ENCODE results near the gene NBPF3. TPM values are rescaled to one million over a fixed set of nuclear protein-coding genes. Genes with fewer than 3 reads are reported as not detected.
"Not testable (repeated sequence)": the region's sequence is repeated elsewhere in the genome, so short reads cannot be mapped to it uniquely, and the experiment has no call there.

Gene NBPF3
- total and polyA plus RNA-seq, 2 donors from 2014 or later, result 5.5 to 12.0 TPM

DNA sequence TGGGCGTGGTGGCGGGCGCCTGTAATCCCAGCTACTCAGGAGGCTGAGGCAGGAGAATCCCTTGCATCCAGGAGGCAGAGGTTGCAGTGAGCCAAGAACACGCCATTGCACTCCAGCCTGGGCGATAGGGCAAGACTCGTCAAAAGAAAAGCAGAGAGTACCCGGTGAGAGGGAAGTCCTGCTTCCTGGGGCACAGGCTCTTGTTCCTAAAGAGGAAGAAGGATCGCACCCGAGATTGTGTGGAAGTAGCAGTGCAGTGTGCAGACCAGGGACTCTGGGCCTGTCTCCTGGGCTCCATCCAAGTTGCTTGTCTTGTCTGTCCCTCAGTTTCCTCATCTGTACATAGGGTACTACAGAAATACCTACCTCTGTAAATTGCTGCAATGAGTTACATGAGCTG is 29.6 kb downstream of the NBPF3 start:
- intact Hi-C loops (cut with DNase I), result no loop called here
- Histone ChIP-seq H3K4me3 (ENCODE audit: low read length in 3 of 3) (no peak overlapping the region), H3K9me3 (ENCODE audit: control insufficient read depth in 2 of 3, insufficient read depth in 1 of 3, low read length in 3 of 3) (no peaks in the 10 kb centered on the region), H3K9ac (ENCODE audit: low read length in 3 of 3) (no peak overlapping the region), H3K27ac (ENCODE audit: low read depth in 2 of 2, low read length in 2 of 2) (no peak overlapping the region), H3K27me3 (ENCODE audit: control insufficient read depth, insufficient read depth, low read length) (no peaks in the 10 kb centered on the region), H3K4me1 (ENCODE audit: control insufficient read depth in 2 of 3, insufficient read depth in 2 of 3, low read depth in 1 of 3, low read length in 3 of 3) (no peaks in the 10 kb centered on the region), H3K36me3 (ENCODE audit: control insufficient read depth in 2 of 3, insufficient read depth in 3 of 3, low read length in 3 of 3) (peaks cover 0 to 5% (median 4%) of the 10 kb centered on the region in 3 donors)
- TF ChIP-seq, protein P1, sequence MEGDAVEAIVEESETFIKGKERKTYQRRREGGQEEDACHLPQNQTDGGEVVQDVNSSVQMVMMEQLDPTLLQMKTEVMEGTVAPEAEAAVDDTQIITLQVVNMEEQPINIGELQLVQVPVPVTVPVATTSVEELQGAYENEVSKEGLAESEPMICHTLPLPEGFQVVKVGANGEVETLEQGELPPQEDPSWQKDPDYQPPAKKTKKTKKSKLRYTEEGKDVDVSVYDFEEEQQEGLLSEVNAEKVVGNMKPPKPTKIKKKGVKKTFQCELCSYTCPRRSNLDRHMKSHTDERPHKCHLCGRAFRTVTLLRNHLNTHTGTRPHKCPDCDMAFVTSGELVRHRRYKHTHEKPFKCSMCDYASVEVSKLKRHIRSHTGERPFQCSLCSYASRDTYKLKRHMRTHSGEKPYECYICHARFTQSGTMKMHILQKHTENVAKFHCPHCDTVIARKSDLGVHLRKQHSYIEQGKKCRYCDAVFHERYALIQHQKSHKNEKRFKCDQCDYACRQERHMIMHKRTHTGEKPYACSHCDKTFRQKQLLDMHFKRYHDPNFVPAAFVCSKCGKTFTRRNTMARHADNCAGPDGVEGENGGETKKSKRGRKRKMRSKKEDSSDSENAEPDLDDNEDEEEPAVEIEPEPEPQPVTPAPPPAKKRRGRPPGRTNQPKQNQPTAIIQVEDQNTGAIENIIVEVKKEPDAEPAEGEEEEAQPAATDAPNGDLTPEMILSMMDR (IDR thresholded peaks at IDR 0.05; ENCODE audit: borderline replicate concordance, extremely low read depth, insufficient read depth), result no peak
- DNase-seq, result no peak
- FAIRE-seq, result no peak

DNA sequence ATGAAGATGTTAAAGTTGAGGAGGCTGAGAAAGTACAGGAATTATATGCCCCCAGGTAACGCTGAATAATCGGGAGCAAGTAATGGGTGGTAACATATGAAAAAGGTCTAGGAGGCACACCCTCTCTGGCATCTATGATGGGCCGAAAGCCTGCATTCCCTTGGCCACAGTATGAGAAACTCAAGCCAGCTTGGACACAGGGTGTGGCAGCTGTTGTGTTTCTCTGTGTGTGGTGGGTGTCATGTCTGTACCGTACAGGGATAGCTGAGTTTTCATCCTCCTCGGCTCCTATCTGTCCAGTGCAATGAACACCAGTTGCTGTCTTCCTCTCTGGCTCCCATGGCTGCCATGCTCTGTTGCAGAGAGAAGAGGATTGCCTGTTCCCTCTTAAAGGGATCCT is 32.9 kb downstream of the NBPF3 start:
- Histone ChIP-seq H3K4me3 (ENCODE audit: low read length in 3 of 3) (no peak overlapping the region), H3K36me3 (ENCODE audit: control insufficient read depth in 2 of 3, insufficient read depth in 3 of 3, low read length in 3 of 3) (peaks cover 0 to 6% (median 5%) of the 10 kb centered on the region in 3 donors), H3K4me1 (ENCODE audit: control insufficient read depth in 2 of 3, insufficient read depth in 2 of 3, low read depth in 1 of 3, low read length in 3 of 3) (no peaks in the 10 kb centered on the region), H3K9me3 (ENCODE audit: control insufficient read depth in 2 of 3, insufficient read depth in 1 of 3, low read length in 3 of 3) (no peaks in the 10 kb centered on the region), H3K9ac (ENCODE audit: low read length in 3 of 3) (no peak overlapping the region), H3K27ac (ENCODE audit: low read depth in 2 of 2, low read length in 2 of 2) (no peak overlapping the region), H3K27me3 (ENCODE audit: control insufficient read depth, insufficient read depth, low read length) (no peaks in the 10 kb centered on the region)
- DNase-seq (no peak), FAIRE-seq (no peak)
- TF ChIP-seq, protein P1 (IDR thresholded peaks at IDR 0.05; ENCODE audit: borderline replicate concordance, extremely low read depth, insufficient read depth), result no peak
- intact Hi-C loops (cut with DNase I), result no loop called here

DNA sequence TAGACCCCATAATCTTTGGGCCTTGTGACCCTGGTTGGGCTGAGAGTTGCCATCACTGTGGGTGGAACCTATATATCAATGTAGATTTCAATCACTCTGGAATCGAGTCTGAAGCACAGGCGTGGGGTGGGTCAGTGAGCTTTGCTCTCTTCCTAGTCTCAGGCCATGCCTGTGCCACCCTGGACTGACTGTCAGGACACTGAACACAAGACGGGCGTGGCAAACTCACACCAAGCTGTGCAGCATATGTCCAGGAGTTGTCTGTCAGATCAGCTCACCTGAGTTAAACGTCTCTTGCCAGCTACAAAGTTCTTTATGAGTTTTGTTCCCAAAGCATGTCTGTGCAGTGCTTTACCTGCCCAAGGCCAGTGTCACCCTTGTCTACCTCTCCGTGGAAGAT is 38.4 kb downstream of the NBPF3 start:
- no peak for FAIRE-seq
- Histone ChIP-seq H3K4me1 (ENCODE audit: control insufficient read depth in 2 of 3, insufficient read depth in 2 of 3, low read depth in 1 of 3, low read length in 3 of 3) (no peaks in the 10 kb centered on the region), H3K4me3 (ENCODE audit: low read length in 3 of 3) (no peak overlapping the region), H3K36me3 (ENCODE audit: control insufficient read depth in 2 of 3, insufficient read depth in 3 of 3, low read length in 3 of 3) (peaks cover 0 to 17% (median 5%) of the 10 kb centered on the region in 3 donors), H3K9me3 (ENCODE audit: control insufficient read depth in 2 of 3, insufficient read depth in 1 of 3, low read length in 3 of 3) (no peaks in the 10 kb centered on the region), H3K27ac (ENCODE audit: low read depth in 2 of 2, low read length in 2 of 2) (no peak overlapping the region), H3K9ac (ENCODE audit: low read length in 3 of 3) (no peak overlapping the region), H3K27me3 (ENCODE audit: control insufficient read depth, insufficient read depth, low read length) (no peaks in the 10 kb centered on the region)
- TF ChIP-seq, protein P1 (IDR thresholded peaks at IDR 0.05; ENCODE audit: borderline replicate concordance, extremely low read depth, insufficient read depth), result no peak
- no peak for DNase-seq
- intact Hi-C loops (cut with DNase I), result no loop called here

DNA sequence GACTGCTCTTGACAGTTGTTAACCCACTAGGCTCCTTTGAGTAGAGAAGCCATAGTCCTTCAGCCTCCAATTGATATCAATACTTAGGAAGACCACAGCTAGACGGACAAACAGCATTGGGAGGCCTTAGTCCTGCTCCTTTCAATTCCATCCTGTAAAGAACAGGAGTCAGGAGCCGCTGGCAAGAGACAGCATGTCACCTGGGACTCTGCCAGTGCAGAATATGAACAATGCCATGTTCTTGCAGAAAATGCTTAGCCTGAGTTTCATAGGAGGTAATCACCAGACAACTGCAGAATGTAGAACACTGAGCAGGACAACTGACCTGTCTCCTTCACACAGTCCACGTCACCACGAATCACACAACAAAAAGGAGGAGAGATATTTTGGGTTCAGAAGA is 43.9 kb downstream of the NBPF3 start:
- not testable (repeated sequence) for FAIRE-seq; H3K9me3 ChIP-seq (ENCODE audit: control insufficient read depth in 2 of 3, insufficient read depth in 1 of 3, low read length in 3 of 3)

More for the DNA sequence above, 43.9 kb downstream of the NBPF3 start:
- intact Hi-C loops (cut with DNase I); H3K36me3 ChIP-seq (ENCODE audit: control insufficient read depth in 2 of 3, insufficient read depth in 3 of 3, low read length in 3 of 3); H3K4me3 ChIP-seq (ENCODE audit: low read length in 3 of 3); H3K27ac ChIP-seq (ENCODE audit: low read depth in 2 of 2, low read length in 2 of 2); DNase-seq; H3K9ac ChIP-seq (ENCODE audit: low read length in 3 of 3); H3K27me3 ChIP-seq (ENCODE audit: control insufficient read depth, insufficient read depth, low read length); H3K4me1 ChIP-seq (ENCODE audit: control insufficient read depth in 2 of 3, insufficient read depth in 2 of 3, low read depth in 1 of 3, low read length in 3 of 3): not testable (repeated sequence)

Measured in kidney (tissue), 14 donors.